ENCODE results near the gene CDH13. TPM values are rescaled to one million over a fixed set of nuclear protein-coding genes. Genes with fewer than 3 reads are reported as not detected.

CDH13 gene
- total and polyA plus RNA-seq, 2 donors (not counting 3 experiments of a cell fraction or from before 2014, with no cell fraction given), result 96.6 to 124 TPM

DNA sequence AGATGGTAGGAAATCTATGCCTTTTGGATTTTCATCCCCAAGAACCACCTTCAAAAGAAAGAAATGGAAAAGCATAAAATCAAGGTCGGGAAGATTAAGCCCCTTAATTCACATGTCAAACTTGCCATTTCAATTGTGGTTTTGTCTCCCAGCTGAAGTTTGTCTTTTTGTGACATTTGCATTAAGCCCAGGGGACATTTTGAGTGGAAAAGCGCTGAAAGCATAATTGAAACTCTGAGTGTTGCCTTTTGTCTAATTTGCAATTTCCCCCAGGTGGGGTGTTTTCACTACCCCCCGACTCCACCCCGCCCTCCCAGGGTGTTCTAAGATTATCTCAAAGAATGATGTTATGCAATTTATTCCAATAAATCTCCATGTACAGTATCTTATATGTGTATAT, 396.2 kb downstream of the CDH13 start:
- ChIA-PET CTCF (no interaction called here), POLR2A (no interaction called here)
- Histone ChIP-seq H3K9me3 (replicated peaks; ENCODE audit: control insufficient read depth, insufficient read depth, low read length) (no peaks in the 10 kb centered on the region), H3K4me3 (replicated peaks in 1 of 3; ENCODE audit: insufficient read depth in 1 of 3, low read depth in 1 of 3, low read length in 3 of 3) (no peak overlapping the region), H4K20me1 (replicated peaks; ENCODE audit: control insufficient read depth, extremely low read depth, insufficient read depth, low read length) (no peaks in the 10 kb centered on the region), H3K4me1 (ENCODE audit: control insufficient read depth, extremely low read depth, insufficient read depth, low read length) (peaks cover 15% of the 10 kb centered on the region), H3K9ac (replicated peaks; ENCODE audit: extremely low read depth, insufficient read depth, low read length) (no peak overlapping the region), H3K4me2 (ENCODE audit: insufficient read depth, low read length) (peak overlapping the region; percentile 36), H3K79me2 (ENCODE audit: control insufficient read depth, insufficient read depth, low read length) (no peaks in the 10 kb centered on the region), H2AFZ (ENCODE audit: low read depth, low read length) (no peak overlapping the region), H3K27me3 (ENCODE audit: control insufficient read depth in 2 of 2, insufficient read depth in 2 of 2, low read length in 2 of 2) (no peaks in the 10 kb centered on the region), H3K36me3 (ENCODE audit: control insufficient read depth in 2 of 2, extremely low read depth in 1 of 2, insufficient read depth in 2 of 2, low read length in 2 of 2) (no peaks in the 10 kb centered on the region), H3K9me1 (replicated peaks; ENCODE audit: control insufficient read depth, extremely low read depth, insufficient read depth, low read length) (no peaks in the 10 kb centered on the region), H3K27ac (ENCODE audit: insufficient read depth, low read depth, low read length) (peak overlapping the region; percentile 62)
- TF ChIP-seq GATA2 (IDR thresholded peaks at IDR 0.05; ENCODE audit: insufficient read depth, insufficient read length, low read depth, low read length) (no peak), JUN (IDR thresholded peaks at IDR 0.05; ENCODE audit: borderline replicate concordance, insufficient read depth, insufficient read length, low read depth) (no peak), EZH2 (IDR thresholded peaks at IDR 0.05; ENCODE audit: borderline replicate concordance, low read depth, low read length, severe bottlenecking) (no peak)
- FAIRE-seq, result peak; percentile 44
- no peak for DNase-seq (ENCODE audit: low read depth, low spot score)
- dilution Hi-C loops (cut with MboI; ENCODE audit: extremely low pct_ligation_motif_present, low sequenced_read_pairs) (no loop called here), intact Hi-C loops (cut with micrococcal nuclease) (no loop called here)
- no TSS peak for BruUV-seq (replicated peaks)

DNA sequence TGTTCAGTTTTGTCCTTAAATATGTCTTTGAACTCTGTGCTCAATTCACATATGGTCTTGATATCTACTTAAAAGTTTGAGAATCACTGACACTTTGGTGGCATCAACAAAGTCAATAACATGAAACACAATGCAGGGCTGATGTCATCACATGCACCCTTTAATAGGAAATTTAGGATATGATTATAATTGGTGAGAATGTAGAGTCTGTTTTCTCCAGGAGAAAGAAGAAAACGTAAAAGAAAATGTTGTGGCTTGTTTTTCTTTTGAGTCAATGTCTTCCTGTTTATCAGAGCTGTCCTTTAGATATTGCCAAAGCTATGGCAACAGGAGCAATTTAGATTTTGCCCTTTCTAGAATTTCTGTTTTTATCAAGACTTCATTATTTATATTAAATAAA, 396.9 kb downstream of the CDH13 start:
- Histone ChIP-seq H2AFZ (ENCODE audit: low read depth, low read length) (no peak overlapping the region), H3K4me1 (ENCODE audit: control insufficient read depth, extremely low read depth, insufficient read depth, low read length) (peaks cover 15% of the 10 kb centered on the region), H3K36me3 (ENCODE audit: control insufficient read depth in 2 of 2, extremely low read depth in 1 of 2, insufficient read depth in 2 of 2, low read length in 2 of 2) (no peaks in the 10 kb centered on the region), H3K27ac (ENCODE audit: insufficient read depth, low read depth, low read length) (peak overlapping the region; percentile 62), H3K79me2 (ENCODE audit: control insufficient read depth, insufficient read depth, low read length) (no peaks in the 10 kb centered on the region), H3K27me3 (ENCODE audit: control insufficient read depth in 2 of 2, insufficient read depth in 2 of 2, low read length in 2 of 2) (no peaks in the 10 kb centered on the region), H3K4me2 (ENCODE audit: insufficient read depth, low read length) (peak overlapping the region; percentile 36), H3K9me1 (replicated peaks; ENCODE audit: control insufficient read depth, extremely low read depth, insufficient read depth, low read length) (no peaks in the 10 kb centered on the region), H3K9me3 (replicated peaks; ENCODE audit: control insufficient read depth, insufficient read depth, low read length) (no peaks in the 10 kb centered on the region), H3K9ac (replicated peaks; ENCODE audit: extremely low read depth, insufficient read depth, low read length) (no peak overlapping the region), H3K4me3 (replicated peaks in 1 of 3; ENCODE audit: insufficient read depth in 1 of 3, low read depth in 1 of 3, low read length in 3 of 3) (no peak overlapping the region), H4K20me1 (replicated peaks; ENCODE audit: control insufficient read depth, extremely low read depth, insufficient read depth, low read length) (no peaks in the 10 kb centered on the region)
- FAIRE-seq (no peak), DNase-seq (ENCODE audit: low read depth, low spot score) (peak; percentile 43)
- ChIA-PET CTCF (no interaction called here), POLR2A (no interaction called here)
- dilution Hi-C loops (cut with MboI; ENCODE audit: extremely low pct_ligation_motif_present, low sequenced_read_pairs), result no loop called here
- intact Hi-C loops (cut with micrococcal nuclease), result no loop called here
- BruUV-seq (replicated peaks), result no TSS peak
- TF ChIP-seq FOS (IDR thresholded peaks at IDR 0.05; ENCODE audit: borderline replicate concordance, insufficient read depth, low read length) (peak; percentile 18), JUN (IDR thresholded peaks at IDR 0.05; ENCODE audit: borderline replicate concordance, insufficient read depth, insufficient read length, low read depth) (peak; percentile 73), EZH2 (IDR thresholded peaks at IDR 0.05; ENCODE audit: borderline replicate concordance, low read depth, low read length, severe bottlenecking) (no peak), GATA2 (IDR thresholded peaks at IDR 0.05; ENCODE audit: insufficient read depth, insufficient read length, low read depth, low read length) (no peak), MYC (IDR thresholded peaks at IDR 0.05; ENCODE audit: low read depth, low read length) (no peak), POLR2AphosphoS5 (IDR thresholded peaks at IDR 0.05; ENCODE audit: insufficient read depth, low read depth, low read length) (no peak), POLR2A (IDR thresholded peaks at IDR 0.05; ENCODE audit: low read depth, low read length) (no peak)
- TF ChIP-seq, protein P1, sequence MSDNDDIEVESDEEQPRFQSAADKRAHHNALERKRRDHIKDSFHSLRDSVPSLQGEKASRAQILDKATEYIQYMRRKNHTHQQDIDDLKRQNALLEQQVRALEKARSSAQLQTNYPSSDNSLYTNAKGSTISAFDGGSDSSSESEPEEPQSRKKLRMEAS (IDR thresholded peaks at IDR 0.05; ENCODE audit: insufficient read depth, insufficient read length), result no peak
- TF ChIP-seq, protein P2, sequence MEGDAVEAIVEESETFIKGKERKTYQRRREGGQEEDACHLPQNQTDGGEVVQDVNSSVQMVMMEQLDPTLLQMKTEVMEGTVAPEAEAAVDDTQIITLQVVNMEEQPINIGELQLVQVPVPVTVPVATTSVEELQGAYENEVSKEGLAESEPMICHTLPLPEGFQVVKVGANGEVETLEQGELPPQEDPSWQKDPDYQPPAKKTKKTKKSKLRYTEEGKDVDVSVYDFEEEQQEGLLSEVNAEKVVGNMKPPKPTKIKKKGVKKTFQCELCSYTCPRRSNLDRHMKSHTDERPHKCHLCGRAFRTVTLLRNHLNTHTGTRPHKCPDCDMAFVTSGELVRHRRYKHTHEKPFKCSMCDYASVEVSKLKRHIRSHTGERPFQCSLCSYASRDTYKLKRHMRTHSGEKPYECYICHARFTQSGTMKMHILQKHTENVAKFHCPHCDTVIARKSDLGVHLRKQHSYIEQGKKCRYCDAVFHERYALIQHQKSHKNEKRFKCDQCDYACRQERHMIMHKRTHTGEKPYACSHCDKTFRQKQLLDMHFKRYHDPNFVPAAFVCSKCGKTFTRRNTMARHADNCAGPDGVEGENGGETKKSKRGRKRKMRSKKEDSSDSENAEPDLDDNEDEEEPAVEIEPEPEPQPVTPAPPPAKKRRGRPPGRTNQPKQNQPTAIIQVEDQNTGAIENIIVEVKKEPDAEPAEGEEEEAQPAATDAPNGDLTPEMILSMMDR (IDR thresholded peaks at IDR 0.05; ENCODE audit: extremely low read depth in 1 of 2, insufficient read depth in 1 of 2, low read depth in 1 of 2, low read length in 2 of 2), result no peak

Measured in endothelial cell of umbilical vein (primary cell).